ENCODE measurements around the gene CHIT1. TPM values are rescaled to one million over a fixed set of nuclear protein-coding genes. Genes with fewer than 3 reads are reported as not detected.

The CHIT1 gene
- total and polyA plus RNA-seq, 12 donors, result 0.13 to 6.5 (median 0.60) TPM; not detected in 1

- Histone ChIP-seq H3K36me3 (replicated peaks in 1 of 2) (no peaks in the 10 kb centered on the region), H3K4me3 (no peak overlapping the region), H3K27me3 (no peaks in the 10 kb centered on the region), H3K9me3 (replicated peaks in 1 of 3) (no peaks in the 10 kb centered on the region), H3K4me1 (replicated peaks in 1 of 2) (no peaks in the 10 kb centered on the region), H3K27ac (no peak overlapping the region)
- intact Hi-C loops (cut with DNase I), result no loop called here
- TF ChIP-seq CTCF (IDR thresholded peaks at IDR 0.05) (no peak), POLR2A (IDR thresholded peaks at IDR 0.05) (no peak)
- WGBS, 4 donors, result 82 to 93% (median 90%) methylated on average over 4 to 5 of the region's 5 CpGs
- no peak for DNase-seq
Measured at GRCh38 chr1:203186091-203186445, 43.4 kb downstream of the CHIT1 start.

GRCh38 chr1:203185585-203185984 is 43.9 kb downstream of the CHIT1 start:
- 76 to 91% (median 87%) methylated on average over 3 to 4 of the region's 4 CpGs for WGBS, 4 donors

GRCh38 chr1:203185061-203185461 is 44.4 kb downstream of the CHIT1 start:
- Histone ChIP-seq H3K4me1 (replicated peaks in 1 of 2) (no peaks in the 10 kb centered on the region), H3K9me3 (replicated peaks in 1 of 3) (no peaks in the 10 kb centered on the region), H3K27me3 (no peaks in the 10 kb centered on the region), H3K4me3 (no peak overlapping the region), H3K27ac (no peak overlapping the region), H3K36me3 (replicated peaks in 1 of 2) (no peaks in the 10 kb centered on the region)
- 91 to 98% (median 97%) methylated on average over 7 to 10 of the region's 10 CpGs for WGBS, 4 donors
- TF ChIP-seq CTCF (IDR thresholded peaks at IDR 0.05), result no peak
- no peak for TF ChIP-seq POLR2A (IDR thresholded peaks at IDR 0.05)
- intact Hi-C loops (cut with DNase I), result no loop called here
- DNase-seq, result peak in 1 of 7 donors; percentile 11

More at GRCh38 chr1:203185585-203185984, 43.9 kb downstream of the CHIT1 start:
- intact Hi-C loops (cut with DNase I), result no loop called here
- H3K27me3 ChIP-seq, result no peaks in the 10 kb centered on the region
- TF ChIP-seq CTCF (IDR thresholded peaks at IDR 0.05) (no peak), POLR2A (IDR thresholded peaks at IDR 0.05) (no peak)
- no peaks in the 10 kb centered on the region for H3K9me3 ChIP-seq (replicated peaks in 1 of 3)
- no peak overlapping the region for H3K4me3 ChIP-seq
- no peaks in the 10 kb centered on the region for H3K36me3 ChIP-seq (replicated peaks in 1 of 2)
- H3K27ac ChIP-seq, result no peak overlapping the region
- no peak for DNase-seq
- H3K4me1 ChIP-seq (replicated peaks in 1 of 2), result no peaks in the 10 kb centered on the region

- no peak overlapping the region for H3K4me3 ChIP-seq
- no peaks in the 10 kb centered on the region for H3K36me3 ChIP-seq (replicated peaks in 1 of 2)
- TF ChIP-seq POLR2A (IDR thresholded peaks at IDR 0.05) (no peak), CTCF (IDR thresholded peaks at IDR 0.05) (no peak)
- DNase-seq, result no peak
- intact Hi-C loops (cut with DNase I), result no loop called here
- 69 to 94% (median 86%) methylated on average over 2 to 4 of the region's 4 CpGs for WGBS, 4 donors
- H3K4me1 ChIP-seq (replicated peaks in 1 of 2), result no peaks in the 10 kb centered on the region
- H3K27me3 ChIP-seq, result no peaks in the 10 kb centered on the region
- H3K27ac ChIP-seq, result no peak overlapping the region
- no peaks in the 10 kb centered on the region for H3K9me3 ChIP-seq (replicated peaks in 1 of 3)
Measured at GRCh38 chr1:203184467-203184866, 45.0 kb downstream of the CHIT1 start.
